ENCODE measurements around the gene WWTR1.

The WWTR1 gene

GRCh38 chr3:149575213-149575960, 82.4 kb downstream of the WWTR1 start:
- TF ChIP-seq, protein P1, sequence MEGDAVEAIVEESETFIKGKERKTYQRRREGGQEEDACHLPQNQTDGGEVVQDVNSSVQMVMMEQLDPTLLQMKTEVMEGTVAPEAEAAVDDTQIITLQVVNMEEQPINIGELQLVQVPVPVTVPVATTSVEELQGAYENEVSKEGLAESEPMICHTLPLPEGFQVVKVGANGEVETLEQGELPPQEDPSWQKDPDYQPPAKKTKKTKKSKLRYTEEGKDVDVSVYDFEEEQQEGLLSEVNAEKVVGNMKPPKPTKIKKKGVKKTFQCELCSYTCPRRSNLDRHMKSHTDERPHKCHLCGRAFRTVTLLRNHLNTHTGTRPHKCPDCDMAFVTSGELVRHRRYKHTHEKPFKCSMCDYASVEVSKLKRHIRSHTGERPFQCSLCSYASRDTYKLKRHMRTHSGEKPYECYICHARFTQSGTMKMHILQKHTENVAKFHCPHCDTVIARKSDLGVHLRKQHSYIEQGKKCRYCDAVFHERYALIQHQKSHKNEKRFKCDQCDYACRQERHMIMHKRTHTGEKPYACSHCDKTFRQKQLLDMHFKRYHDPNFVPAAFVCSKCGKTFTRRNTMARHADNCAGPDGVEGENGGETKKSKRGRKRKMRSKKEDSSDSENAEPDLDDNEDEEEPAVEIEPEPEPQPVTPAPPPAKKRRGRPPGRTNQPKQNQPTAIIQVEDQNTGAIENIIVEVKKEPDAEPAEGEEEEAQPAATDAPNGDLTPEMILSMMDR (conservative IDR thresholded peaks at IDR 0.05; ENCODE audit: low read depth, low read length) = no peak
- peak overlapping the region; percentile 14 for H3K4me3 ChIP-seq (ENCODE audit: low read depth, low read length)
- DNase-seq (ENCODE audit: low read depth) = peak; percentile 88

DNA sequence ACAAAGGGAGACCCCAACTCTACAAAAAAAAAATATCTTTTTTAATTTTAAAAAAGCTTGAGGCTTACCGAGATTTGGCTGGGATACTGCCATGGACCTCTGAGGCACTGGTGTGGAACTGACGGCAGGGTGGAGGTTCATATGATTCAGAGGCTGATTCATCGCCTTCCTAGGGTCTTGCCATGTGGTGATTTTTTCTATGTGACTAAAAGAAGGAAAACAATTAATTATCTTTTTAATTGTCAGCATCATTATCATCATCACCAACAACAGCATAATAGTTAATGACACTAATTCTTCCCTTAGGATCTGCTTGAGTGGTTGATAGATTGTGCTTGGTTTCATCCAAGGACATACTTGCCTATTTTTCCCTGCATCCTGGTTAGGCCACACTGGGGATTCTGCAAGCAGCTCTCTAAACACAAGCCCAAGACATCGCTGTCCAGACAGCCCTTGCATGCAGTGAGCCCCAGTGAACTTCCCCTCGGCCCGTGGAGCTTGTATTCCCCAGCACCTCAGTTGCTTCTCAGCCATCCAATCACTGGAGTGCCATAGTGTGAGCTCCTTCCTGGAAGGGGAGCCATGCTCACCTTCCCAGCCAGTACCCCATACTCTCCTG, 84.9 kb downstream of the WWTR1 start:
- no peak overlapping the region for H3K4me3 ChIP-seq (ENCODE audit: low read depth, low read length)
- peak; percentile 74 for DNase-seq (ENCODE audit: low read depth)
- TF ChIP-seq, protein P1 (conservative IDR thresholded peaks at IDR 0.05; ENCODE audit: low read depth, low read length) = no peak

DNA sequence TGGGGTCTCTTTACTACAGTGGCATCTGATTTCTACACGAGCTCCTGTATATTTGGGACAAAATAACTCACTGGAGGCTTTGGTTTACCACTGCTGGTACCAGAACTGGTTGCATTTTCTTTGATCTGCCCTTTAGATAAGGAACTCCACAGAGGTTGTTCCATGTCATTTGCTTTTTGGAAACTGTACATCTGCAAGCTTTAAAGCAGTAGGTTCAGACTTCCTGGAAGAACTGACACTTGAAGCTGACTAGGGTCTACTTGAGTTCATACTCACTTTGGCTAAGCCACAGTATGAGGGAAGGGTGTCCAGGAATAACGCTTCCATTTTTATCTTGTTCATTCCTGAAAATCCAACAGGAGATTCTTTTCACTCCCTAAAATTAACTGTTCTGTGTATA, 86.4 kb downstream of the WWTR1 start:
- no peak for DNase-seq (ENCODE audit: low read depth)
- no peak overlapping the region for H3K4me3 ChIP-seq (ENCODE audit: low read depth, low read length)
- TF ChIP-seq, protein P1 (conservative IDR thresholded peaks at IDR 0.05; ENCODE audit: low read depth, low read length) = no peak

DNA sequence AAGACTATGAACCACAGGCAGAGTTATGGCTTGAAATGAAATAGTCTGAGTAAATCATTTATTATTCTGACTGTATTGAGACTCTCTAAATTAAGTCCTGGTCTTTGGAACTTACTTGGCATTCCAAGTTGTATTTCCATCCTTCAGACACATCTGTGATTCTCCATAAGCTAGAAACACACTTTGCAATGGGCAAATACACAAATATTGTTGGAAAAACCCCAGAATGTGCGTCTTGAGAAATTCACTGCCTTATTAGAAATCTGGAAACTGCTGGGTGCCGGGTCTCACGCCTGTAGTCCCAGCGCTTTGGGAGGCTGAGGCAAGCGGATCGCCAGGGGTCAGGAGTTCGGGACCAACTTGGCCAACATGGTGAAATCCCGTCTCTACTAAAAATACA, 87.8 kb downstream of the WWTR1 start:
- DNase-seq (ENCODE audit: low read depth) = no peak
- TF ChIP-seq, protein P1 (conservative IDR thresholded peaks at IDR 0.05; ENCODE audit: low read depth, low read length) = no peak
- no peak overlapping the region for H3K4me3 ChIP-seq (ENCODE audit: low read depth, low read length)

- TF ChIP-seq, protein P1 (conservative IDR thresholded peaks at IDR 0.05; ENCODE audit: low read depth, low read length) = no peak
- no peak overlapping the region for H3K4me3 ChIP-seq (ENCODE audit: low read depth, low read length)
- no peak for DNase-seq (ENCODE audit: low read depth)
Observed at GRCh38 chr3:149567381-149567780, 90.4 kb downstream of the WWTR1 start.

GRCh38 chr3:149566292-149566975, 91.4 kb downstream of the WWTR1 start:
- TF ChIP-seq, protein P1 (conservative IDR thresholded peaks at IDR 0.05; ENCODE audit: low read depth, low read length) = no peak
- no peak overlapping the region for H3K4me3 ChIP-seq (ENCODE audit: low read depth, low read length)
- peak; percentile 58 for DNase-seq (ENCODE audit: low read depth)

Data from choroid plexus epithelial cell (primary cell).